Heart left ventricle (tissue), 16 donors: Measurements from ENCODE around the gene ASPSCR1. TPM values are rescaled to one million over a fixed set of nuclear protein-coding genes. Genes with fewer than 3 reads are reported as not detected.
A peak's percentile ranks its signal among the peaks of the same experiment; 100 is the strongest.

Source experiments
- ATAC-seq, 4 donors: fragments of 200-7000 bp; cut with Tn5 transposase; one replicate each; pipeline ENCODE4 v1.9.1; 2020 to 2022; ENCODE audit warnings: moderate library complexity in 4 of 4, mild to moderate bottlenecking in 3 of 4, moderate number of reproducible peaks in 1 of 4
- DNase-seq, 5 donors: peaks; one replicate each; pipeline ENCODE4 v3.0.0-alpha.2; 2020
- H3K27ac ChIP-seq, 12 donors: fragments of 200-600 bp; sonication (generic) in 4 of 12; one replicate each; pipeline versions ENCODE4 v1.5.0 to v1.8.0; 2016 to 2022; ENCODE audit warnings: mild to moderate bottlenecking in 2 of 12
- H3K27me3 ChIP-seq, 9 donors: fragments of 200-600 bp; sonication (generic) in 2 of 9; one replicate each; pipeline versions ENCODE4 v1.5.1 to v1.8.0; 2016 to 2022; ENCODE audit warnings: mild to moderate bottlenecking in 3 of 9
- H3K36me3 ChIP-seq, 9 donors: fragments of 200-600 bp; sonication (generic) in 2 of 9; one replicate each; pipeline versions ENCODE4 v1.5.0 to v1.8.0; 2018 to 2022; ENCODE audit warnings: mild to moderate bottlenecking in 2 of 9
- H3K4me1 ChIP-seq, 12 donors: fragments of 200-600 bp; sonication (generic) in 4 of 12; one replicate each; pipeline versions ENCODE4 v1.5.0 to v1.8.0; 2016 to 2022; ENCODE audit warnings: mild to moderate bottlenecking in 3 of 12
- H3K4me3 ChIP-seq, 12 donors: fragments of 200-600 bp; sonication (generic) in 4 of 12; one replicate each; pipeline versions ENCODE4 v1.5.0 to v1.8.0; 2017 to 2022; ENCODE audit warnings: mild to moderate bottlenecking in 9 of 12, moderate library complexity in 4 of 12
- H3K9me3 ChIP-seq, 12 donors: fragments of 200-600 bp; sonication (generic) in 4 of 12; one replicate each; pipeline versions ENCODE4 v1.5.0 to v1.8.0; 2016 to 2022; ENCODE audit warnings: mild to moderate bottlenecking in 1 of 12
- CTCF ChIP-seq, 12 donors: fragments of 200-600 bp; sonication (generic) in 4 of 12; IDR thresholded peaks; one replicate each; pipeline versions ENCODE4 v1.5.0 to v1.8.0; 2018 to 2022; ENCODE audit warnings: antibody characterized with exemption in 12 of 12, mild to moderate bottlenecking in 5 of 12
- POLR2A ChIP-seq, 2 donors: fragments of 450-650 bp; IDR thresholded peaks; one replicate each; pipeline ENCODE4 v1.6.1; 2017; ENCODE audit warnings: antibody characterized with exemption in 2 of 2, mild to moderate bottlenecking in 2 of 2, moderate library complexity in 2 of 2
- WGBS, 4 donors: extraction: QIAGEN DNeasy Blood & Tissue Kit in 2 of 4; methylation state at CpG; one replicate each; pipeline versions ENCODE4 v1.1.5 to v1.1.7; 2013 to 2018; 5-methylcytosine and 5-hydroxymethylcytosine counted together
- intact Hi-C, 10 donors: fragments of 100-400 bp; cut with DNase I; formaldehyde crosslinking; loops; one replicate each; pipeline versions ENCODE4 v1.11.1 to v1.14.2; 2022
- polyA plus RNA-seq, 2 donors: library from polyadenylated mRNA; stranded (reverse); fragments of 200-250 nt; gene quantifications; one replicate each; pipeline ENCODE4 v1.2.3, GENCODE V29; 2013
- total RNA-seq, 9 donors: library from RNA; depleted of rRNA in 2 of 9; stranded (reverse); fragments of >200 nt in 2 of 9; fragmentation: NEBNext Ultra II Directional in 3 of 9; extraction: Animal tissue kit (Norgen Biotek cat#: 25700) in 3 of 9; gene quantifications; one replicate each; pipeline versions ENCODE4 v1.1.0 to v1.2.4, GENCODE V29; 2016 to 2023
- donor health status: ischemic (EF 13 %, LVEDD 7.1; RV severe dilation, severe dysfunction).
- donor health status: healthy with polysubstance abuse.
- donor health status: DM: no; HTN: yes; CAD: no.
- donor health status: DM: no; HTN: no; CAD: no.
- donor health status: ischemic (EF 25% LVEDD 6.9; RV normal size, moderate dysfunction).
- donor health status: ischemic (EF 25% LVEDD 5.7; RV mildly dilated, moderate dysfunction).
- donor health status: healthy.
- donor health status: DM: yes; HTN: yes; CAD: no.
- donor health status: ischemic (EF 35%, LVEDD 5.7; RV mildly dilated, moderate dysfunction).
- donor health status: nonischemic (EF 11% LVEDD 7.7; RV severe dilation, severe dysfunction).
- donor health status: DM: yes; HTN: yes; CAD: no.
- donor health status: PGD.
- donor health status: ischemic (EF 29% LVEDD 5.4; RV normal size, mild dysfunction).
- donor health status: nonischemic (EF 23%, LVEDD 6.1; RV moderate dilation, normal function).

ASPSCR1 gene
- total and polyA plus RNA-seq, 11 donors: 15.1 to 43.6 (median 22.9) TPM

- H3K27me3 ChIP-seq: peaks cover 19 to 60% (median 34%) of the 10 kb centered on the region in 9 donors
- H3K9me3 ChIP-seq: no peaks in the 10 kb centered on the region
- no peak for DNase-seq
- no peak for ATAC-seq
- H3K36me3 ChIP-seq: no peaks in the 10 kb centered on the region
- H3K4me1 ChIP-seq: peaks cover 2 to 29% (median 10%) of the 10 kb centered on the region in 12 donors
- H3K4me3 ChIP-seq: no peak overlapping the region
- 75 to 81% (median 77%) methylated on average over 24 to 45 of the region's 45 CpGs for WGBS, 4 donors
- no peak for TF ChIP-seq CTCF (IDR thresholded peaks at IDR 0.05)
- no peak for TF ChIP-seq POLR2A (IDR thresholded peaks at IDR 0.05)
- intact Hi-C loops: loop anchor here in 5 of 10 donors (5.0 kb wide), 2 partner anchors 65 to 195 kb away; partner anchors contain the start of genes CENPX (in 1 of the 5) and LRRC45 (in 1 of the 5)
- H3K27ac ChIP-seq: no peak overlapping the region
Measured at GRCh38 chr17:81956607-81957589, 20.5 kb upstream of the ASPSCR1 start.

- Histone ChIP-seq H3K27ac (no peak overlapping the region), H3K4me3 (no peak overlapping the region), H3K4me1 (peaks cover 2 to 35% (median 11%) of the 10 kb centered on the region in 12 donors), H3K9me3 (no peaks in the 10 kb centered on the region), H3K36me3 (no peaks in the 10 kb centered on the region), H3K27me3 (peaks cover 21 to 69% (median 43%) of the 10 kb centered on the region in 9 donors)
- ATAC-seq: no peak
- no peak for TF ChIP-seq CTCF (IDR thresholded peaks at IDR 0.05)
- no peak for TF ChIP-seq POLR2A (IDR thresholded peaks at IDR 0.05)
- intact Hi-C loops: loop anchor here in 7 of 10 donors (2.0 to 5.0 kb wide), 6 partner anchors 61 to 195 kb away; partner anchors contain the start of genes CENPX (in 2 of the 7) and LRRC45 (in 2 of the 7)
- DNase-seq: no peak
- 72 to 85% (median 79%) methylated on average over 14 to 19 of the region's 19 CpGs for WGBS, 4 donors
Measured at GRCh38 chr17:81957691-81958432, 19.6 kb upstream of the ASPSCR1 start.

GRCh38 chr17:81958633-81959342 lies 18.6 kb upstream of the ASPSCR1 start:
- ATAC-seq (no peak), DNase-seq (no peak)
- no peaks in the 10 kb centered on the region for H3K36me3 ChIP-seq
- peak overlapping the region in 7 of 12 donors; percentile 33 to 55 (median 44) for H3K4me3 ChIP-seq
- no peaks in the 10 kb centered on the region for H3K9me3 ChIP-seq
- H3K4me1 ChIP-seq: peaks cover 2 to 35% (median 11%) of the 10 kb centered on the region in 12 donors
- H3K27me3 ChIP-seq: peaks cover 21 to 79% (median 51%) of the 10 kb centered on the region in 9 donors
- WGBS, 4 donors: 58 to 75% (median 58%) methylated on average over 13 to 15 of the region's 15 CpGs
- no peak overlapping the region for H3K27ac ChIP-seq
- TF ChIP-seq POLR2A (IDR thresholded peaks at IDR 0.05): no peak
- no peak for TF ChIP-seq CTCF (IDR thresholded peaks at IDR 0.05)
- intact Hi-C loops: loop anchor here (1.0 to 5.0 kb wide), 7 partner anchors 60 to 194 kb away; partner anchors contain the start of genes CENPX (in 2 of the 10) and LRRC45 (in 2 of the 10)
